Spleen (tissue), 11 donors: Measurements from ENCODE around the gene HIVEP1. TPM values are rescaled to one million over a fixed set of nuclear protein-coding genes. Genes with fewer than 3 reads are reported as not detected.

Experiments
- DNase-seq: peaks from one replicate; pipeline ENCODE4 v3.0.0-alpha.2; 2020
- H3K27ac ChIP-seq, 8 donors: fragments of 200-600 bp; sonication (generic) in 7 of 8; 1 replicate in 4 of 8; 2 replicates in 4 of 8; pipeline versions ENCODE4 v1.5.0 to v1.8.0; 2016 to 2021; ENCODE audit warnings: inconsistent platforms in 4 of 8, mild to moderate bottlenecking in 4 of 8, moderate library complexity in 1 of 8
- H3K27me3 ChIP-seq, 7 donors: fragments of 200-600 bp; sonication (generic) in 6 of 7; replicated peaks in 1 of 7; 1 replicate in 4 of 7; 2 replicates in 3 of 7; pipeline versions ENCODE4 v1.5.0 to v1.8.0; 2016 to 2021; ENCODE audit warnings: inconsistent platforms in 3 of 7, mild to moderate bottlenecking in 1 of 7
- H3K36me3 ChIP-seq, 6 donors: fragments of 200-600 bp; sonication (generic) in 5 of 6; 1 replicate in 4 of 6; 2 replicates in 2 of 6; pipeline versions ENCODE4 v1.5.0 to v1.8.0; 2016 to 2021; ENCODE audit warnings: inconsistent platforms in 2 of 6
- H3K4me1 ChIP-seq, 6 donors: fragments of 200-600 bp; sonication (generic) in 5 of 6; 1 replicate in 3 of 6; 2 replicates in 3 of 6; pipeline versions ENCODE4 v1.5.0 to v1.8.0; 2016 to 2021; ENCODE audit warnings: inconsistent platforms in 3 of 6
- H3K4me3 ChIP-seq, 8 donors: fragments of 200-600 bp; sonication (generic) in 7 of 8; 1 replicate in 4 of 8; 2 replicates in 4 of 8; pipeline versions ENCODE4 v1.5.0 to v1.8.0; 2016 to 2021; ENCODE audit warnings: inconsistent platforms in 4 of 8, mild to moderate bottlenecking in 4 of 8, moderate library complexity in 2 of 8
- H3K9me3 ChIP-seq, 8 donors: fragments of 200-600 bp; sonication (generic) in 7 of 8; 1 replicate in 4 of 8; 2 replicates in 4 of 8; pipeline versions ENCODE4 v1.5.0 to v1.8.0; 2016 to 2021; ENCODE audit warnings: inconsistent platforms in 4 of 8
- POLR2A ChIP-seq, 3 donors: fragments of 450-650 bp; IDR thresholded peaks; one replicate each; pipeline ENCODE4 v1.5.1; 2017; ENCODE audit warnings: antibody characterized with exemption in 3 of 3, mild to moderate bottlenecking in 1 of 3
- POLR2AphosphoS5 ChIP-seq, 3 donors: sonication (generic); formaldehyde crosslinking; IDR thresholded peaks; one replicate each; pipeline ENCODE4 v1.5.1; 2017; ENCODE audit warnings: antibody characterized with exemption in 3 of 3
- WGBS, 5 donors: extraction: QIAGEN DNeasy Blood & Tissue Kit in 3 of 5; methylation state at CpG; one replicate each; pipeline versions ENCODE4 v1.1.5 to v1.1.7; 2013 to 2018; 5-methylcytosine and 5-hydroxymethylcytosine counted together
- intact Hi-C: fragments of 100-400 bp; cut with DNase I; formaldehyde crosslinking; loops from one replicate; pipeline ENCODE4 v1.15.0; 2023; ENCODE audit warnings: low total_unique reads
- polyA plus RNA-seq, 3 donors: library from polyadenylated mRNA; stranded (reverse); fragments of 200-250 nt; gene quantifications; one replicate each; pipeline ENCODE4 v1.2.1, GENCODE V29; 2013
- total RNA-seq, 7 donors: library from RNA; depleted of rRNA in 3 of 7; stranded (reverse); fragments of >200 nt in 3 of 7; fragmentation: NEBNext Ultra II Directional in 4 of 7; extraction: Animal tissue kit (Norgen Biotek cat#: 25700) in 4 of 7; gene quantifications; one replicate each; pipeline versions ENCODE4 v1.1.0 to v1.2.1, GENCODE V29; 2016 to 2021
- TF ChIP-seq, protein P1 (sequence below), 11 experiments: fragments of 200-600 bp in 7 of 11; fragments of 450-650 bp in 4 of 11; sonication (generic) in 4 of 11; IDR thresholded peaks in 8 of 11; conservative IDR thresholded peaks in 3 of 11; 1 replicate in 7 of 11; 2 replicates in 4 of 11; pipeline versions ENCODE4 v1.4.0 to v1.8.0; 2016 to 2021; ENCODE audit warnings: antibody characterized with exemption in 11 of 11, inconsistent platforms in 4 of 11, mild to moderate bottlenecking in 1 of 11
- donor health status: healthy with polysubstance abuse.
- donor health status: DM: no; HTN: no; CAD: no; lungs with moderate emphysema.
- donor health status: DM: no; HTN: no; CAD: no.
- donor health status: Bipolar disorder and iron deficiency.
- donor health status: healthy.
- donor health status: DM: no; HTN: no; CAD: no.
- donor health status: DM: yes; HTN: yes; CAD: no.

The HIVEP1 gene
- total and polyA plus RNA-seq, 10 donors, result 2.8 to 64.1 (median 39.7) TPM

DNA sequence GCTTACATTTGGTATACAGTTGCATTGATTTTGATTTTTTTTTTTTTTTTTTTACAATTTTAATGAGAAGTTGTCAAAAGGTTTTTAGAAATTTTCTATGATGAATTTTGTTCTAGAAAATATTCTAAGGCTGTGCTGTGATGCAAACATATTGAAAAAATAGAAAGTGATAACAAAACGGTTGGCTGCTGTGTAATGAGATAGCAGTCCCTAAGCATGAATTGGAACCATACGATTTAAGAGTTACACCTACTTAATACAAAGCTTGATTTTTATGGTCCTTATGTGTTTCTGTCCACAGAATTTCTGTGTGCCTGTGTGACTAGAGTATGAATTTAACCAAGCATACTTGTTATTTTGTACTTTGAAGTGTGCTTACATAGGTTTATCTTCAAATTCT is 12.1 kb downstream of the HIVEP1 start:
- no peak overlapping the region for H3K27ac ChIP-seq
- 71 to 90% (median 81%) methylated on average over 2 of the region's 2 CpGs for WGBS, 5 donors
- no peak for DNase-seq
- no peak for TF ChIP-seq POLR2AphosphoS5 (IDR thresholded peaks at IDR 0.05)
- peaks cover 3 to 47% (median 22%) of the 10 kb centered on the region in 6 donors for H3K4me1 ChIP-seq
- H3K36me3 ChIP-seq, result peaks cover 0 to 44% (median 3%) of the 10 kb centered on the region in 6 donors
- intact Hi-C loops, result no loop called here
- peaks cover 0 to 14% (median 7%) of the 10 kb centered on the region in 8 donors for H3K9me3 ChIP-seq
- no peak overlapping the region for H3K4me3 ChIP-seq
- no peaks in the 10 kb centered on the region for H3K27me3 ChIP-seq

DNA sequence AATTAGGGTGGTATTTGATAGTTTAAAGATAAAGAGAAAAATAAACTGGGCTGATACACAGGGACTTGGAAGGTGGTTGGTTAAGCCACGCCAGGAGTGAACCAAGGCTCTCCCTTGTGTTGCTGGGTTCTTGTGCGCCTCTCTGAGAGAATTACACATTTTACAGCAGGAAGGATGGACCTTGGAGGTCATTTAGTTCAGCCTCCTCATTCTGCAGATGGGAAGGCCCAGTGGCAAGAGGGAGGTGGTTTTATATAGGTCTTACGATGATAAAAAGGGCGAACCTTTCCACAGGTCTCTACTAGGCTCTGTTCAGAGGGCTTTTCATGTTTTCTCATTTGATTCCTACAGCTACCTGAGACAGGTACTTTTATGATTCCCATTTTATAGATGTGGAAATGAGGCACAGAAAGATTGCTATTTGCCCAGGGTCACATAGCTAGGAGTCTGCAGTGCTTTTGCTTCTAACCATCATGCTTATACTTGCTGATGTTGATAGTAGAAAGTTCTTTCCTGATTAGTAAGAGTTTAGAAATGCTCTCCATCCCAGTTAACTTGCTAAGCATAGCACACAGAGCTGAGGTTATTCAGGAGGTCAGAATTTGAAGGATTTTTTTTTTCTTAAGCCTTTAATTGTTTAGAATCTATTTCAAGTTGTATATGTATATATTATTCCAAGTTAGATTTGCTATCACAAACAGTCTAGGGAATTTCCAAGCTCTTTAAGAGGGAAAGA is 12.8 kb downstream of the HIVEP1 start:
- Histone ChIP-seq H3K9me3 (peaks cover 0 to 21% (median 14%) of the 10 kb centered on the region in 8 donors), H3K36me3 (peaks cover 0 to 44% (median 6%) of the 10 kb centered on the region in 6 donors), H3K4me1 (peaks cover 3 to 47% (median 22%) of the 10 kb centered on the region in 6 donors), H3K27ac (peak overlapping the region in 2 of 8 donors; percentile 3 to 9), H3K4me3 (no peak overlapping the region), H3K27me3 (no peaks in the 10 kb centered on the region)
- whole genome bisulfite sequencing, 5 donors, result 95 to 100% (median 99%) methylated on average over 4 of the region's 4 CpGs
- DNase-seq, result no peak
- intact Hi-C loops, result no loop called here
- TF ChIP-seq, protein P1, sequence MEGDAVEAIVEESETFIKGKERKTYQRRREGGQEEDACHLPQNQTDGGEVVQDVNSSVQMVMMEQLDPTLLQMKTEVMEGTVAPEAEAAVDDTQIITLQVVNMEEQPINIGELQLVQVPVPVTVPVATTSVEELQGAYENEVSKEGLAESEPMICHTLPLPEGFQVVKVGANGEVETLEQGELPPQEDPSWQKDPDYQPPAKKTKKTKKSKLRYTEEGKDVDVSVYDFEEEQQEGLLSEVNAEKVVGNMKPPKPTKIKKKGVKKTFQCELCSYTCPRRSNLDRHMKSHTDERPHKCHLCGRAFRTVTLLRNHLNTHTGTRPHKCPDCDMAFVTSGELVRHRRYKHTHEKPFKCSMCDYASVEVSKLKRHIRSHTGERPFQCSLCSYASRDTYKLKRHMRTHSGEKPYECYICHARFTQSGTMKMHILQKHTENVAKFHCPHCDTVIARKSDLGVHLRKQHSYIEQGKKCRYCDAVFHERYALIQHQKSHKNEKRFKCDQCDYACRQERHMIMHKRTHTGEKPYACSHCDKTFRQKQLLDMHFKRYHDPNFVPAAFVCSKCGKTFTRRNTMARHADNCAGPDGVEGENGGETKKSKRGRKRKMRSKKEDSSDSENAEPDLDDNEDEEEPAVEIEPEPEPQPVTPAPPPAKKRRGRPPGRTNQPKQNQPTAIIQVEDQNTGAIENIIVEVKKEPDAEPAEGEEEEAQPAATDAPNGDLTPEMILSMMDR (IDR thresholded peaks at IDR 0.05 in 8 of 11, conservative IDR thresholded peaks at IDR 0.05 in 3 of 11), result no peak
- TF ChIP-seq POLR2AphosphoS5 (IDR thresholded peaks at IDR 0.05) (no peak), POLR2A (IDR thresholded peaks at IDR 0.05) (no peak)

DNA sequence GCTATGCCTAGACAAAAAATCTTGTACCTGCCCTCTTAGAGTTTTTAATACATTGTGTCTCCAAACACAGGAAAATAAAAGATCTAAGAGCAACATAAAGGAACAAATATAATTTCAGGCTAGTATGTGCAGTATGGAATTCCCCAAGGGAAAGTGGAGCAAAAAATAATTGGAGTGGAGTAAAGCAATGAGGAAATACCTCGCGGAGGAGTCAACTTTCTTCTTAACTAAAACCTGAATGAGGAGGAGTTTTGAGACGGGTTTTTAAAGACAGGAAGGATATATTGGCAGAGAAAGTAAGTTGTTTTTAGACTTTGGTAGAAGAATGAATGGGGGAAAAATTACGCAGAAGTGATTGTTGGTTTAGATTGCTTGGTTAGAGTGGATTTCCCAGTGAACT is 14.0 kb downstream of the HIVEP1 start:
- Histone ChIP-seq H3K4me1 (peaks cover 3 to 47% (median 22%) of the 10 kb centered on the region in 6 donors), H3K27me3 (no peaks in the 10 kb centered on the region), H3K27ac (peak overlapping the region in 2 of 8 donors; percentile 9 to 20), H3K9me3 (peaks cover 0 to 34% (median 26%) of the 10 kb centered on the region in 8 donors), H3K4me3 (no peak overlapping the region), H3K36me3 (peaks cover 0 to 41% (median 7%) of the 10 kb centered on the region in 6 donors)
- intact Hi-C loops, result no loop called here
- 50 to 68% (median 63%) methylated on average over 4 of the region's 4 CpGs for WGBS, 5 donors
- DNase-seq, result no peak
- TF ChIP-seq POLR2AphosphoS5 (IDR thresholded peaks at IDR 0.05) (no peak), POLR2A (IDR thresholded peaks at IDR 0.05) (no peak)
- TF ChIP-seq, protein P1 (IDR thresholded peaks at IDR 0.05 in 8 of 11, conservative IDR thresholded peaks at IDR 0.05 in 3 of 11), result no peak

DNA sequence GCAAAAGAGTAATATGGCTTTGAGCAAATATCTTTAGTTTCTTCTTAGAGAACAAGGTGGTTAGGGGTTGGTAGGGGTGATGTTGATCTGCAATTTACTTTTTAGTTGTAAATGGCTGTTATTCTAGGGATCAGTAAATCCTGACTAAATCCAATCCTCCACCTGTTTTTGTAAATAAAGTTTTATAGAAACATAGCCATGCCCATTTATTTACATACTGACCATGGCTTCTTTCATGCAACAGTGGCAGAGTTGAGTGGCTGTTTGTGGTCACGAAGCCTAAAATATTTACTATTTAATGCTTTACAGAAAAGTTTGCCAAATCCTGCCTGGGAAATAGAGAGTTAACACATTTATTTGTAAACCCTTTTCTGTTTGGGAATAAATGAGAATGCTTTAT is 14.7 kb downstream of the HIVEP1 start:
- H3K36me3 ChIP-seq, result peaks cover 0 to 38% (median 7%) of the 10 kb centered on the region in 6 donors
- intact Hi-C loops, result no loop called here
- WGBS, 5 donors, result 95 to 100% (median 97%) methylated on average over 1 of the region's 1 CpG
- no peak overlapping the region for H3K4me3 ChIP-seq
- H3K27me3 ChIP-seq, result no peaks in the 10 kb centered on the region
- peaks cover 0 to 37% (median 27%) of the 10 kb centered on the region in 8 donors for H3K9me3 ChIP-seq
- peaks cover 3 to 46% (median 22%) of the 10 kb centered on the region in 6 donors for H3K4me1 ChIP-seq
- DNase-seq, result no peak
- TF ChIP-seq POLR2AphosphoS5 (IDR thresholded peaks at IDR 0.05), result no peak
- no peak for TF ChIP-seq POLR2A (IDR thresholded peaks at IDR 0.05)
- TF ChIP-seq, protein P1 (IDR thresholded peaks at IDR 0.05 in 8 of 11, conservative IDR thresholded peaks at IDR 0.05 in 3 of 11), result no peak
- H3K27ac ChIP-seq, result peak overlapping the region in 2 of 8 donors; percentile 9 to 20
